ENCODE results near the gene COL25A1. TPM values are rescaled to one million over a fixed set of nuclear protein-coding genes. Genes with fewer than 3 reads are reported as not detected.
"Not testable (repeated sequence)": the region's sequence is repeated elsewhere in the genome, so short reads cannot be mapped to it uniquely, and the experiment has no call there.

COL25A1 gene
- polyA plus RNA-seq, 1 donor, result 2.5 TPM

- DNase-seq, result no peak
- H3K36me3 ChIP-seq (ENCODE audit: control insufficient read depth, insufficient read depth, low read length), result no peaks in the 10 kb centered on the region
- H3K9me3 ChIP-seq (ENCODE audit: control insufficient read depth, low read depth, low read length), result no peaks in the 10 kb centered on the region
- no peaks in the 10 kb centered on the region for H3K4me1 ChIP-seq (ENCODE audit: control insufficient read depth, insufficient read depth, low read length)
- H3K4me3 ChIP-seq (ENCODE audit: low read length), result no peak overlapping the region
- H3K27me3 ChIP-seq (ENCODE audit: control insufficient read depth, insufficient read depth, low read length), result no peaks in the 10 kb centered on the region
- no peak overlapping the region for H3K27ac ChIP-seq (ENCODE audit: low read length)
Measured at GRCh38 chr4:108884596-108884995, 417.9 kb downstream of the COL25A1 start.

GRCh38 chr4:108881986-108882385 lies 420.5 kb downstream of the COL25A1 start:
- no peaks in the 10 kb centered on the region for H3K36me3 ChIP-seq (ENCODE audit: control insufficient read depth, insufficient read depth, low read length)
- H3K27ac ChIP-seq (ENCODE audit: low read length), result no peak overlapping the region
- H3K4me1 ChIP-seq (ENCODE audit: control insufficient read depth, insufficient read depth, low read length), result no peaks in the 10 kb centered on the region
- no peaks in the 10 kb centered on the region for H3K9me3 ChIP-seq (ENCODE audit: control insufficient read depth, low read depth, low read length)
- H3K4me3 ChIP-seq (ENCODE audit: low read length), result no peak overlapping the region
- no CpG with 5 or more reads among the region's 4 CpGs for WGBS (ENCODE audit: insufficient coverage, low lambda C conversion rate)
- H3K27me3 ChIP-seq (ENCODE audit: control insufficient read depth, insufficient read depth, low read length), result no peaks in the 10 kb centered on the region
- no peak for DNase-seq

GRCh38 chr4:108881190-108881589 lies 421.3 kb downstream of the COL25A1 start:
- no peak overlapping the region for H3K27ac ChIP-seq (ENCODE audit: low read length)
- H3K4me3 ChIP-seq (ENCODE audit: low read length), result no peak overlapping the region
- no peaks in the 10 kb centered on the region for H3K27me3 ChIP-seq (ENCODE audit: control insufficient read depth, insufficient read depth, low read length)
- WGBS (ENCODE audit: insufficient coverage, low lambda C conversion rate), result no CpG with 5 or more reads among the region's 3 CpGs
- H3K36me3 ChIP-seq (ENCODE audit: control insufficient read depth, insufficient read depth, low read length), result no peaks in the 10 kb centered on the region
- DNase-seq, result no peak
- no peaks in the 10 kb centered on the region for H3K4me1 ChIP-seq (ENCODE audit: control insufficient read depth, insufficient read depth, low read length)
- no peaks in the 10 kb centered on the region for H3K9me3 ChIP-seq (ENCODE audit: control insufficient read depth, low read depth, low read length)

GRCh38 chr4:108878806-108879205 lies 423.7 kb downstream of the COL25A1 start:
- H3K27me3 ChIP-seq (ENCODE audit: control insufficient read depth, insufficient read depth, low read length), result no peaks in the 10 kb centered on the region
- no peaks in the 10 kb centered on the region for H3K4me1 ChIP-seq (ENCODE audit: control insufficient read depth, insufficient read depth, low read length)
- no peaks in the 10 kb centered on the region for H3K9me3 ChIP-seq (ENCODE audit: control insufficient read depth, low read depth, low read length)
- WGBS (ENCODE audit: insufficient coverage, low lambda C conversion rate), result 56% methylated on average over 3 of the region's 3 CpGs
- no peak overlapping the region for H3K27ac ChIP-seq (ENCODE audit: low read length)
- H3K4me3 ChIP-seq (ENCODE audit: low read length), result no peak overlapping the region
- H3K36me3 ChIP-seq (ENCODE audit: control insufficient read depth, insufficient read depth, low read length), result no peaks in the 10 kb centered on the region
- DNase-seq, result no peak

- no peak for DNase-seq
- Histone ChIP-seq H3K27ac (ENCODE audit: low read length) (no peak overlapping the region), H3K27me3 (ENCODE audit: control insufficient read depth, insufficient read depth, low read length) (no peaks in the 10 kb centered on the region), H3K9me3 (ENCODE audit: control insufficient read depth, low read depth, low read length) (no peaks in the 10 kb centered on the region), H3K36me3 (ENCODE audit: control insufficient read depth, insufficient read depth, low read length) (no peaks in the 10 kb centered on the region), H3K4me3 (ENCODE audit: low read length) (no peak overlapping the region), H3K4me1 (ENCODE audit: control insufficient read depth, insufficient read depth, low read length) (no peaks in the 10 kb centered on the region)
- WGBS (ENCODE audit: insufficient coverage, low lambda C conversion rate), result no CpG with 5 or more reads among the region's 2 CpGs
Measured at GRCh38 chr4:108877821-108878220, 424.6 kb downstream of the COL25A1 start.

GRCh38 chr4:108874806-108875205 lies 427.7 kb downstream of the COL25A1 start:
- H3K4me1 ChIP-seq (ENCODE audit: control insufficient read depth, insufficient read depth, low read length), result no peaks in the 10 kb centered on the region
- no peak overlapping the region for H3K27ac ChIP-seq (ENCODE audit: low read length)
- 89% methylated on average over 1 of the region's 1 CpG for WGBS (ENCODE audit: insufficient coverage, low lambda C conversion rate)
- H3K36me3 ChIP-seq (ENCODE audit: control insufficient read depth, insufficient read depth, low read length), result no peaks in the 10 kb centered on the region
- H3K4me3 ChIP-seq (ENCODE audit: low read length), result no peak overlapping the region
- H3K27me3 ChIP-seq (ENCODE audit: control insufficient read depth, insufficient read depth, low read length), result no peaks in the 10 kb centered on the region
- no peaks in the 10 kb centered on the region for H3K9me3 ChIP-seq (ENCODE audit: control insufficient read depth, low read depth, low read length)
- DNase-seq, result no peak

GRCh38 chr4:108869970-108870369 lies 432.5 kb downstream of the COL25A1 start:
- not testable (repeated sequence) for H3K27ac ChIP-seq (ENCODE audit: low read length); H3K27me3 ChIP-seq (ENCODE audit: control insufficient read depth, insufficient read depth, low read length); H3K9me3 ChIP-seq (ENCODE audit: control insufficient read depth, low read depth, low read length); DNase-seq; H3K36me3 ChIP-seq (ENCODE audit: control insufficient read depth, insufficient read depth, low read length); H3K4me1 ChIP-seq (ENCODE audit: control insufficient read depth, insufficient read depth, low read length); H3K4me3 ChIP-seq (ENCODE audit: low read length)
- WGBS (ENCODE audit: insufficient coverage, low lambda C conversion rate), result no CpG with 5 or more reads among the region's 9 CpGs

- no peak for DNase-seq
- Histone ChIP-seq H3K27me3 (ENCODE audit: control insufficient read depth, insufficient read depth, low read length) (no peaks in the 10 kb centered on the region), H3K9me3 (ENCODE audit: control insufficient read depth, low read depth, low read length) (no peaks in the 10 kb centered on the region), H3K4me3 (ENCODE audit: low read length) (no peak overlapping the region), H3K4me1 (ENCODE audit: control insufficient read depth, insufficient read depth, low read length) (no peaks in the 10 kb centered on the region), H3K27ac (ENCODE audit: low read length) (no peak overlapping the region), H3K36me3 (ENCODE audit: control insufficient read depth, insufficient read depth, low read length) (no peaks in the 10 kb centered on the region)
- 82% methylated on average over 1 of the region's 1 CpG for WGBS (ENCODE audit: insufficient coverage, low lambda C conversion rate)
Measured at GRCh38 chr4:108868606-108869227, 433.7 kb downstream of the COL25A1 start.

GRCh38 chr4:108867476-108867875 lies 435.0 kb downstream of the COL25A1 start:
- no peak overlapping the region for H3K4me3 ChIP-seq (ENCODE audit: low read length)
- H3K27ac ChIP-seq (ENCODE audit: low read length), result no peak overlapping the region
- H3K27me3 ChIP-seq (ENCODE audit: control insufficient read depth, insufficient read depth, low read length), result no peaks in the 10 kb centered on the region
- no peaks in the 10 kb centered on the region for H3K4me1 ChIP-seq (ENCODE audit: control insufficient read depth, insufficient read depth, low read length)
- no peaks in the 10 kb centered on the region for H3K36me3 ChIP-seq (ENCODE audit: control insufficient read depth, insufficient read depth, low read length)
- no peak for DNase-seq
- H3K9me3 ChIP-seq (ENCODE audit: control insufficient read depth, low read depth, low read length), result no peaks in the 10 kb centered on the region

- Histone ChIP-seq H3K27ac (ENCODE audit: low read length) (no peak overlapping the region), H3K36me3 (ENCODE audit: control insufficient read depth, insufficient read depth, low read length) (no peaks in the 10 kb centered on the region), H3K27me3 (ENCODE audit: control insufficient read depth, insufficient read depth, low read length) (no peaks in the 10 kb centered on the region), H3K9me3 (ENCODE audit: control insufficient read depth, low read depth, low read length) (no peaks in the 10 kb centered on the region), H3K4me3 (ENCODE audit: low read length) (no peak overlapping the region), H3K4me1 (ENCODE audit: control insufficient read depth, insufficient read depth, low read length) (no peaks in the 10 kb centered on the region)
- WGBS (ENCODE audit: insufficient coverage, low lambda C conversion rate), result 100% methylated on average over 1 of the region's 2 CpGs
- DNase-seq, result peak in 1 of 2 donors; percentile 11
Measured at GRCh38 chr4:108861334-108861733, 441.1 kb downstream of the COL25A1 start.

GRCh38 chr4:108854786-108855185 lies 447.7 kb downstream of the COL25A1 start:
- Histone ChIP-seq H3K4me3 (ENCODE audit: low read length) (no peak overlapping the region), H3K27me3 (ENCODE audit: control insufficient read depth, insufficient read depth, low read length) (peaks cover 5% of the 10 kb centered on the region), H3K36me3 (ENCODE audit: control insufficient read depth, insufficient read depth, low read length) (no peaks in the 10 kb centered on the region), H3K4me1 (ENCODE audit: control insufficient read depth, insufficient read depth, low read length) (no peaks in the 10 kb centered on the region), H3K27ac (ENCODE audit: low read length) (no peak overlapping the region), H3K9me3 (ENCODE audit: control insufficient read depth, low read depth, low read length) (no peaks in the 10 kb centered on the region)
- no peak for DNase-seq
- 90% methylated on average over 1 of the region's 1 CpG for WGBS (ENCODE audit: insufficient coverage, low lambda C conversion rate)

Data from large intestine (tissue), 3 donors.